Measurements from ENCODE around the gene ZNF268.
"Not testable (repeated sequence)": the region's sequence is repeated elsewhere in the genome, so short reads cannot be mapped to it uniquely, and the experiment has no call there.

ZNF268 gene

GRCh38 chr12:133227281-133227852 lies 46.1 kb downstream of the ZNF268 start:
- no peak for DNase-seq

GRCh38 chr12:133231001-133231400 lies 49.7 kb downstream of the ZNF268 start:
- no peak for DNase-seq

DNA sequence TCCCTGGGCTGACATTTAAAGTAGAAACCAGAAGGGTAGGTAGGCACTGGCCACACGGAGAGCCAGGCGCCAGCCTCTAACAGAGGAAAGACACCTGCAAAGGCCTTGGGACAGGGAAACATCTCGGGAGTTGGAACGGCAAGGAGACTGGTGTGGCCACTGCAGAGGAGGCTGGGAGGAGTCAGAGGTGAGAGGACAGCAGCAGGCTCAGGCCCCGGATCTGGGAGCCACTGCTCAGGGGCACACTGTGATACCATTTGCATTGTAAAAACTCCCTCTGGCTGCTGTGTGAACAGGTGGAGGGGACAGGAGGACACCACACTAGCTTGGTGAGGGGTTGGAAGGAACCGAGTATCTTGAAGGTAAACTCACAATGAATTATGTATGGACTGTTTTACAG lies 51.7 kb downstream of the ZNF268 start:
- no peak for DNase-seq

GRCh38 chr12:133233993-133234564 lies 52.8 kb downstream of the ZNF268 start:
- DNase-seq: no peak

DNA sequence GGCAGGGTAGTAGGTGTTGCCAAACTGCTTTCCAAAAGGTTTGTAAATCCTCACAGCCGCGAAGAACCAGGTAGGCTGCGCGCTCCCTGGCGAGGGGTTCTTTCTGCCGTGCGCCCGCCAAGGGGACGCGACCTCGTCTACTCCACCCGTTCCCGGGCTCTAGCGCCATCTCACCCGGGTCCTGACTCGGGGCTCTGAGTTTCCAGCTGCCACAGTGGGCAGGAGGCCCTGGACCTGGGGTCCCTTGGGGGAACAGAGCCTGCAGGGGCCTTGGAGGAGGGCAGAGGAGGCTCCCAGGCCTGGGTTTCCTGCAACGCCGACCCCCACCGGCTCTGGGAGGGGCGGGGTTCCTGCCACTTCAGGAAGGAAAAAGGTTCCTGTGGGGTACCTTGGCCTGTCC lies 53.7 kb downstream of the ZNF268 start:
- DNase-seq: no peak

- no peak for DNase-seq
Measured at GRCh38 chr12:133235401-133236112, 54.3 kb downstream of the ZNF268 start, which contains the start of gene ANHX. ANHX (minus strand) TSS chr12:133235877; CDS start chr12:133234356, 1,521 bp downstream.

- DNase-seq: no peak
Measured at GRCh38 chr12:133236144-133236543, 54.8 kb downstream of the ZNF268 start.

DNA sequence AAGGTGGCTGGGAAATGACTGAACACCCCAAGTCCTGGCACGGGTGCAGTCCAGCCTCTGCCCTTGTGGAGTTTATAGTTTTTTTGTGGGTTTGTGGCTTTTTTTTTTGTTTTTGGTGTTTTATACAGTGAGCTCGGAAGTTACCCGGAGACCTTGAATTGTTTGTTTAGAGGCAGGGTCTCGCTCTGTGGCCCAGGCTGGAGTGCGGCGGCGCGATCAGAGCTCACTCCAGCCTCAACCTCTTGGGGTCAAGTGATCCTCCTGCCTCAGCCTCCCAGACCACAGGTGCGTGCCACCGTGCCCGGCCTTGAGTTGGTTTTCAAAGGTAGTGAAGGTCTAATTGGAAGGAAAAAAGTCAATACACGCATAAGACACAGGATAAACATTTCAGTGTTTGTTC lies 55.3 kb downstream of the ZNF268 start:
- DNase-seq: no peak

DNA sequence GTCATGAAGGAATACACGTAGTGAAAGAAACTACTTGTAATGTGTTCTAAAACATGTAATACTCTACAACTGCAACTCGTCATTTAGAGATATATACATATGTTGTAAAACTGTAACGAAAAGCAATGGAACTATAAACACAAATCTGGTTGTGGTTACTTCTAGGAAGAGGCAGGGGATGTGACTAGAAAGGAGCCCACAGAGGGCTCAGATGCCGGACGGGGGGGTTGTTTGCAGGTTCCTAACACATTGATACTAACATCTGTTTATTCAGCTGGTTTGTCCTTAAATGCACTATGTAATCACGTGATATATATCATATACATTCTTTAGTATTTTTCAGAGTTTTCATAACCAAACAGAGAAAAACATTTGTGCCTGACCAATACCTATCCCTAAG lies 70.4 kb downstream of the ZNF268 start:
- DNase-seq: no peak

GRCh38 chr12:133255833-133256232 lies 74.5 kb downstream of the ZNF268 start:
- not testable (repeated sequence) for DNase-seq

DNA sequence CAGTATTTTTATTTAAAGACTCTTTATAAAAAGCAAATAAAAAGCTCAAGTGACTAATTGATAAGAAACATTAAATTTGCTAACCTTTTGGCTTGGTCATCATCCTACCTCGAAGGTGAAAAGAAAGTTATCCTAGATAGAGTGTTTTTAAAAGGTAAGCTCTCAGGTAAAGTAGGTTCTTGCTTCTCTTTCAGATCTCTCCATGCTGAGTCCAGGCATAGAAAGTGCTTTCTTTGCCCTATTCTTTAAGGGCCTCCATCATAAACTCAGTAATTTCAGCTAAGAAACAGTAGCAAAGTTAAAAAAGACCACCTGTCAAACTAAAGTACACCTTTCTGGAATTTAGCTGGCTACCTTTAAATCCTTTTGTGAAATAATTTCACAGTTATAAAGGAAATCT lies 75.0 kb downstream of the ZNF268 start:
- DNase-seq: no peak

DNA sequence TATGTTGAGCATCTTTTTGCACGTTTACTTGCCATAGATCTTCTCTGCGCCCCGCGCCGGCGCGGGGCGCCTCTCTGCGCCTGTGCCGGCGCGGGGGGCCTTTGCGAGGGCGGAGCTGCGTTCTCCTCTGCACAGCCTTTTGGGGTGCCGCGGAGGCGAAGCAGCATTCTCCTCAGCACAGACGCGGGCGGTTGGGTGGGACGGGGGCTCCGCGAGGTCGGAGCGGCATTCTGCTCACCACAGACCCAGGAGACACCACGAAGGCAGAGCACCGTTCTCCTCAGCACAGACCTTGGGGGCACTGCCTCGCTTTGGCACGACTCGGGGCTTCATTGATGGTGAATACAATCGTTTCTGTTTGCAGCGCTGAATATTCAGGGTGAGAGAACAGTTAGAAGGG lies 82.9 kb downstream of the ZNF268 start:
- no peak for DNase-seq
